Erythroblast (primary cell): ENCODE data around the gene DHRS12.
A peak's percentile ranks its signal among the peaks of the same experiment; 100 is the strongest.

ENCODE experiments used
- DNase-seq, 2 experiments: peaks; one replicate each; lab custom pipeline; 2025; lab: John Stamatoyannopoulos, UW
- GATA1 ChIP-seq: IDR thresholded peaks from 2 replicates; pipeline ENCODE4 v1.6.1; 2011; ENCODE audit warnings: low read depth, mild to moderate bottlenecking, control low read depth, low read length, moderate library complexity
- POLR2A ChIP-seq: IDR thresholded peaks from 2 replicates; pipeline ENCODE4 v1.6.1; 2011; ENCODE audit warnings: mild to moderate bottlenecking, low read length

The DHRS12 gene

DNA sequence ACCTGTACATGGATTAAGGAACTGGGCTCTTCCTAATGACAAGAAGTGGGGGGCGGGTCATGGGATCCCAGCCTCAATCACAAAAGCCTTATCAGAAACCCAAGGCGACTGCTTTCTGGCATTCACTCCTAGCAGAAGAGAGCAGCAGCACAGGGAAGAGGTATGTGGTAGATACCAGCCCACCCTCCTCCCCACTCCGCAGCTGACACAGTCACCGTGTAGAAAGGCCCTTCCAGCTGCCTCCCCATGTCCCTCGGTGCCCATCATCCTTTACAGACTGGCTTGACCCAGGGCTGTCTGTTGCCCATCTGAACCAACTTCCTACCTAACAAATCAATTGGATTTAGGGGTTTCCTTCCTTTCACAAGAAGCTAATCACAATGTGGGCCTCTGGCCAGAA lies 3.1 kb upstream of the DHRS12 start:
- no peak for TF ChIP-seq GATA1
- TF ChIP-seq POLR2A: no peak

GRCh38 chr13:51806566-51806965 lies 2.6 kb upstream of the DHRS12 start:
- peak; percentile 54 to 59 for DNase-seq
- TF ChIP-seq GATA1 (no peak), POLR2A (no peak)

More for the DNA sequence above, 3.1 kb upstream of the DHRS12 start:
- DNase-seq: peak; percentile 23 to 24

- no peak for DNase-seq
- no peak for TF ChIP-seq POLR2A
- no peak for TF ChIP-seq GATA1
Observed at GRCh38 chr13:51805925-51806324, 2.0 kb upstream of the DHRS12 start.

DNA sequence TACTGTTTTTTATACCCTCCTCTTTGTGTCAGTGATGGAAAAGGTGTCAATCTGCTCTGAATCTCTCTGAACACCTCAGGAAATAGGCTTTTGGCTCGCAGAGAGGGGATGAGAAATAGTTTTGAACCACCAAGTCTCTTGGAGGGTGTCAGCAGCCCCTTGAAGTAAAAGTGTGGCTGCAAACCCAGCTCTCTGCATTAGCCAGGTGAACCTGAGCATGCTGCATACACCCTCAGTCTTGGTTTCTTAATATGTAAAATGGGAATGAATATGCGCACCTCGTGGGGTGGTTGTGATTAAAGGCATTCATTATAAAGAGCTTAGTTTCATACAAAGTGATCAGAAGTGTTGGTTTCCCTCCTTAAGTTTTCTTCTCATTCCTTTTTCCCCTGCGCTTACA lies 1.4 kb upstream of the DHRS12 start:
- DNase-seq: no peak
- no peak for TF ChIP-seq POLR2A
- TF ChIP-seq GATA1: no peak

- no peak for DNase-seq
- peak; percentile 69 for TF ChIP-seq POLR2A
- no peak for TF ChIP-seq GATA1
Observed at GRCh38 chr13:51804295-51805172, 571 bp upstream of the DHRS12 start.

DNA sequence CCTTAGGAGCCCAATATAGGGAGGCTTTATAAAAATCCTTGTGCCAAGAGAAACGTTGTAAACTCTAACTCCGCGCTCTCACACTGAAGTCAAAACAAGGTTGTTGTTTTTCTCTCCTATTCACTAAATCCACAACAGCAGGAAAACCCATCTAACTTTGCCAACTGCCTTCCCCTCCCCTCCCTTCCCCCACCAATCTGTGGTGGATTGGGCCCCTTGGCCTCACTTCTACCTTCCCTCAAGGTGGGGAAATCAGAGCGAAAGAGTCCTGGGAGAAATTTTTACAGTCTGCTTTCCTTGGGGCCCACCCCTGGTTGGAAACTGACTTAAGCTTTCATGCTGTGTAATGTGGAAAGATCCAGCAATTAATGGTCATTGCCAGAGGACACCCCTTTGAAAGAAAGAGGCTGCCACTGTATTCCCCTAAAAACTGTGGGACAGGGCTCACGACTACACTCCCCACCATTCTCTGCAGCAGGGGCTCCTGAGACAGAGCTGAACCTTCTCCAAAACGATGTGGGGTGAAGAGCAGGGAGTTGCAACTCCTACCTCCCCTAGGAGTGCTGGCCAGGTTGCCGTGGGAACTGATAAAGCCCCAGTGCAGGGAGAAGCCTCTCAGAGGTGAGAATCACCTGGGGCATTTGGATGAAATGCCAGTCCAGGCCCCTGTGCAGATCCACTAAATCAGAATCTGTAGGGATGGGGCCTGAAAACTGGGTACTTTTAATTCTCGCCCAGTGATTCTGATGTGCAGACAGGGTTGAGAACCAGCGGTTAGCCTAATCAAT lies 1.1 kb downstream of the DHRS12 start:
- peak in 1 of 2 experiments; percentile 26 for DNase-seq
- TF ChIP-seq POLR2A (no peak), GATA1 (no peak)

- DNase-seq: no peak
- TF ChIP-seq GATA1: no peak
- TF ChIP-seq POLR2A: no peak
Observed at GRCh38 chr13:51801631-51802099, 2.3 kb downstream of the DHRS12 start.

GRCh38 chr13:51800486-51800885 lies 3.5 kb downstream of the DHRS12 start:
- peak in 1 of 2 experiments; percentile 16 for DNase-seq
- TF ChIP-seq POLR2A (no peak), GATA1 (no peak)

DNA sequence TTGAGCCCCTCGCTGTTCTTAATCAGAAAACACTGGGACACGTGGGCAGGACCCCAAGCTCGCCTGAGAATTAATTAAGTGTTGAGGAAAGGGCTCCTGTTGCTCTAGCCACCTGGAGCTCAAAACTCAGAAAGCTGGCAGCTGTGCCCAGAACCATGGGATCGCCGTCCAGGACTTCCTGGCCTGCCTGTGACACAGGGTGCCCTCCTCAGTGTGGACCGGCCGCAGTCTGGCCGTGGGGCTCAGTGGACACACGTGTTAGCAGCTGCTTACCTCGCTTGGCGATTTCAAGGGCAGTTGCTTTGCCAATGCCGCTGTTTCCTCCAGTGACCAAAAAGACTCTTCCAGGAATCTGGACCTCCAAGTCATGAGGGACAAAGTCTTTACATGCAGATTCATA lies 4.7 kb downstream of the DHRS12 start:
- no peak for DNase-seq
- TF ChIP-seq GATA1 (no peak), POLR2A (no peak)

DNA sequence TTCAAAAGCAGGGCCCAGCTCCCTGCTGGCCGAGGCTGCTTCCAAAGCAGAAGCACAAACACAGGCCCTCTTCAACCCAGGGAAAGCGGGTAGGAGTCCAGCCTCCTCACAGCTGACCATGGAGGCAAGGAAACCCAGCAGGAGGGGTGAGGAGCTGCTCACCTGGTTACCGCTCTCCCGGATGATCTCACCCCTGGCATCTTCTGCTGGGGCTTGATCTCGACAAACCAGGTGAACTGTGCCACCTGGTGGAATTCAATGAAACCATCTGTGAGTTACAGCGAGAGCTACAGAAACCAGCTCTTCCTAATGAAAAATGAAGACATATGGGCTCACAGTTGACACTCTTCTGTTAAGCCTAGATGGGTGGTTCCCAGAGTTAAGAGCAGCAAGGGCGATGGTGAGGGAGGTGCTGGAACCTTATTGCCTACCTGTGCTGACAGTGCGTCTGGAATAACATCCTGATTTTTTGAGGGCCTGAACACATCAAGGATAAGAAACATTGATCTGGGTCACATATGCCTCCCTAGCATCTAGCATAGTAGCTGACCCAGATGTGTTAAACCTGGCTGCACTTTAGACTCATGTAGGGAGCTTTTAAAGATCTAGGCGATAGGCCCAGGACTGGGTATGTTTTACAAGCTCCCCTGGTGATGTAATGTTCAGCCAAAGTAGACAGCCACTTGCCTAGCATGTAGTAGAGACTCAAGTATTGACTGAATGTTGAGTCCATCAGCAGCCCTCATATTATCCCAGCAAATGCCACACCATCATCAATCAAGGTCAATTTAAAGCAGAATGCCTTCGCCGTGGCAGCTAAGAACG lies 6.1 kb downstream of the DHRS12 start:
- peak; percentile 52 to 67 for DNase-seq
- TF ChIP-seq POLR2A (no peak), GATA1 (no peak)

DNA sequence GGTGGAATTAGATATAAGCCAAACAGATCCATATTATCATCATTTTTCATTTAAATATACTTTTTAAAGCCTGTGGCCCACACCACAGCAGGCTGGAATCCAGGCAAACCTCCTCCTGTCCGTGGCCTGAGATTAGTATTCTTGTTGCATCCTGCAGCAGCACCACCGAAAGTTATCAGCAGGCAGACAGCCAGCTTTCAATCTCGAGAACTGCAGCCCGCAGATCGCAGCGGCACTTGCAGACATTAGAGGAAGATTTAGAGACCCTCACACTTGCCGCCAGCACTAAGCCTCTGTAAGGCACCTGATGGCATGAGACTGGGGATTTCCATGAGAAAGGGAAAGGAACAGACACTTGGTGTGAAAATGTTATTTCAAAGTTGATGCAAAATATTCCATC lies 7.4 kb downstream of the DHRS12 start:
- TF ChIP-seq GATA1 (no peak), POLR2A (no peak)
- no peak for DNase-seq

GRCh38 chr13:51795419-51795818 lies 8.5 kb downstream of the DHRS12 start:
- DNase-seq: no peak
- TF ChIP-seq POLR2A (no peak), GATA1 (no peak)

DNA sequence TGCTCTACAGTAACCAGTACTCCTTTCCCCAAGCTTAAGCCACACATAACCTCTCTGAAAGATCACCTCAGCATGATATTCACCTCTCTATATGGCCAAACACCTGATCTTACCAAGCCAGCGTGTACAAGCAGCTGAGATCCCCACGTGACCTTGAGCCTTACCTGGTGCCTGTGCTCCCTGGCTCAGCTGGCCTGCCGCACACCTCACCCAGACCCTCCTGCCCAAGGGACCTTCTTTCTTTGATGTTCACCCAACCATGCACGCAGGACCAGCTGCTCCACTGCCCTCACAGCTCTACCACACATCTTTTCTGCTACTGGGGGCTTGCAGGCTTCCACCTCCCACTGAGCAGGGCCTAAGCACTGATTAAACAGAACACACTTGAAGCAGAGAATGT lies 9.0 kb downstream of the DHRS12 start:
- TF ChIP-seq GATA1: no peak
- no peak for TF ChIP-seq POLR2A
- no peak for DNase-seq
